Esophagus squamous epithelium (tissue), 4 donors: ENCODE results near the gene TRPM8.

Experiments
- CTCF ChIP-seq, 6 experiments: fragments of 450-650 bp in 4 of 6; fragments of 200-600 bp in 2 of 6; sonication (generic) in 2 of 6; IDR thresholded peaks; one replicate each; pipeline ENCODE4 v1.5.1; 2016 to 2019; ENCODE audit warnings: antibody characterized with exemption in 6 of 6, mild to moderate bottlenecking in 4 of 6, moderate library complexity in 4 of 6
- POLR2A ChIP-seq, 4 donors: fragments of 450-650 bp; IDR thresholded peaks; one replicate each; pipeline ENCODE4 v1.6.1; 2017; ENCODE audit warnings: antibody characterized with exemption in 4 of 4, mild to moderate bottlenecking in 4 of 4, moderate library complexity in 3 of 4

GRCh38 chr2:234047361-234047760 is 130.2 kb downstream of the TRPM8 start:
- TF ChIP-seq CTCF (IDR thresholded peaks at IDR 0.05): no peak
- no peak for TF ChIP-seq POLR2A (IDR thresholded peaks at IDR 0.05)
